ENCODE data around the gene IL2RA. TPM values are rescaled to one million over a fixed set of nuclear protein-coding genes. Genes with fewer than 3 reads are reported as not detected.

The IL2RA gene
- total RNA-seq, 1 experiment from 2014 or later, result not detected

- no peak overlapping the region for H4K5ac ChIP-seq (ENCODE audit: insufficient read length, low read depth, low read length)
Measured at GRCh38 chr10:6009150-6009549, 53.0 kb downstream of the IL2RA start.

More at GRCh38 chr10:6009150-6009549, 53.0 kb downstream of the IL2RA start:
- no peak overlapping the region for H3K23ac ChIP-seq (ENCODE audit: insufficient read length, low read depth, low read length)
- H4K91ac ChIP-seq (ENCODE audit: insufficient read length, low read depth, low read length), result no peak overlapping the region
- H3K56ac ChIP-seq (ENCODE audit: insufficient read length, low read depth, low read length), result no peak overlapping the region
- Mint-ChIP-seq H3K27ac (no peak overlapping the region), H3K27me3 (ENCODE audit: low read depth) (no peaks in the 10 kb centered on the region; the same call in none of the 2 replicates), H3K4me3 (no peak overlapping the region), H3K9me3 (peaks cover 6 to 13% of the 10 kb centered on the region in 2 experiments), H3K36me3 (ENCODE audit: insufficient read depth in 1 of 3, low read depth in 3 of 3) (peaks cover 0 to 4% (median 2%) of the 10 kb centered on the region in 3 experiments; a peak in 2 of 7 replicates), H3K4me1 (peaks cover 13 to 25% of the 10 kb centered on the region in 2 experiments)
- H3K4me1 ChIP-seq (ENCODE audit: insufficient read depth, low read length), result no peaks in the 10 kb centered on the region; the same call in 1 of the 2 replicates
- WGBS (ENCODE audit: extremely low coverage, insufficient read length, low lambda C conversion rate), result no CpG with 5 or more reads among the region's 2 CpGs
- H3K79me2 ChIP-seq (ENCODE audit: insufficient read depth, low read length), result no peaks in the 10 kb centered on the region
- no peak overlapping the region for H4K8ac ChIP-seq (replicated peaks; ENCODE audit: insufficient read length, low read depth, low read length)
- no peak overlapping the region for H3T11ph ChIP-seq (ENCODE audit: low read length)
- H3K4me2 ChIP-seq (ENCODE audit: insufficient read depth, insufficient read length, low read length), result no peak overlapping the region
- TF ChIP-seq, protein P1, sequence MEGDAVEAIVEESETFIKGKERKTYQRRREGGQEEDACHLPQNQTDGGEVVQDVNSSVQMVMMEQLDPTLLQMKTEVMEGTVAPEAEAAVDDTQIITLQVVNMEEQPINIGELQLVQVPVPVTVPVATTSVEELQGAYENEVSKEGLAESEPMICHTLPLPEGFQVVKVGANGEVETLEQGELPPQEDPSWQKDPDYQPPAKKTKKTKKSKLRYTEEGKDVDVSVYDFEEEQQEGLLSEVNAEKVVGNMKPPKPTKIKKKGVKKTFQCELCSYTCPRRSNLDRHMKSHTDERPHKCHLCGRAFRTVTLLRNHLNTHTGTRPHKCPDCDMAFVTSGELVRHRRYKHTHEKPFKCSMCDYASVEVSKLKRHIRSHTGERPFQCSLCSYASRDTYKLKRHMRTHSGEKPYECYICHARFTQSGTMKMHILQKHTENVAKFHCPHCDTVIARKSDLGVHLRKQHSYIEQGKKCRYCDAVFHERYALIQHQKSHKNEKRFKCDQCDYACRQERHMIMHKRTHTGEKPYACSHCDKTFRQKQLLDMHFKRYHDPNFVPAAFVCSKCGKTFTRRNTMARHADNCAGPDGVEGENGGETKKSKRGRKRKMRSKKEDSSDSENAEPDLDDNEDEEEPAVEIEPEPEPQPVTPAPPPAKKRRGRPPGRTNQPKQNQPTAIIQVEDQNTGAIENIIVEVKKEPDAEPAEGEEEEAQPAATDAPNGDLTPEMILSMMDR (conservative IDR thresholded peaks at IDR 0.05), result no peak
- H2BK5ac ChIP-seq (ENCODE audit: insufficient read length, low read length), result no peak overlapping the region
- no peaks in the 10 kb centered on the region for H4K20me1 ChIP-seq (ENCODE audit: control insufficient read depth, insufficient read depth, insufficient read length)
- no peak overlapping the region for H2AFZ ChIP-seq (ENCODE audit: low read length)
- H3K23me2 ChIP-seq (ENCODE audit: insufficient read length, low read depth, low read length, poor library complexity, severe bottlenecking), result no peaks in the 10 kb centered on the region
- DNase-seq, result no peak
- no peak overlapping the region for H2BK120ac ChIP-seq (ENCODE audit: low read depth, low read length, poor library complexity, severe bottlenecking)
- H3K27me3 ChIP-seq (ENCODE audit: insufficient read depth, low read length), result no peaks in the 10 kb centered on the region
- no peak overlapping the region for H3K27ac ChIP-seq (ENCODE audit: insufficient read length, low read depth, low read length)
- no peaks in the 10 kb centered on the region for H3K79me1 ChIP-seq (ENCODE audit: insufficient read depth, low read depth, low read length, poor library complexity, severe bottlenecking)
- H2BK12ac ChIP-seq (ENCODE audit: insufficient read length, low read depth, low read length), result no peak overlapping the region
- H3K18ac ChIP-seq (ENCODE audit: insufficient read length, low read depth, low read length), result no peak overlapping the region
- no peak overlapping the region for H2BK20ac ChIP-seq (ENCODE audit: low read depth, low read length, poor library complexity, severe bottlenecking)
- no peak overlapping the region for H3K9ac ChIP-seq (ENCODE audit: extremely low read depth, insufficient read length, low read length)
- no peak overlapping the region for H3K14ac ChIP-seq (ENCODE audit: insufficient read depth, low read length)
- no peak overlapping the region for H3K4ac ChIP-seq (ENCODE audit: low read depth, low read length)
- H3K9me3 ChIP-seq (ENCODE audit: control insufficient read depth, low read depth, low read length), result no peaks in the 10 kb centered on the region
- H2AK5ac ChIP-seq (ENCODE audit: insufficient read length, low read length), result no peak overlapping the region
- H2BK15ac ChIP-seq (ENCODE audit: low read depth, low read length), result no peak overlapping the region

All from H9 (cell line).